Measurements from ENCODE around the gene LHX6.
A peak's percentile ranks its signal among the peaks of the same experiment; 100 is the strongest.

LHX6 gene

GRCh38 chr9:122220673-122221182 is 8.0 kb downstream of the LHX6 start:
- TF ChIP-seq CTCF (IDR thresholded peaks at IDR 0.05; ENCODE audit: control insufficient read depth, extremely low read depth, insufficient read depth): no peak
- no peak for DNase-seq (ENCODE audit: low read depth)
- no peak overlapping the region for H3K4me3 ChIP-seq (ENCODE audit: low read depth, low read length)

- no peak for TF ChIP-seq CTCF (IDR thresholded peaks at IDR 0.05; ENCODE audit: control insufficient read depth, extremely low read depth, insufficient read depth)
- no peak for DNase-seq (ENCODE audit: low read depth)
- H3K4me3 ChIP-seq (ENCODE audit: low read depth, low read length): no peak overlapping the region
Observed at GRCh38 chr9:122219856-122220672, 8.7 kb downstream of the LHX6 start.

- TF ChIP-seq CTCF (IDR thresholded peaks at IDR 0.05; ENCODE audit: control insufficient read depth, extremely low read depth, insufficient read depth): no peak
- H3K4me3 ChIP-seq (ENCODE audit: low read depth, low read length): no peak overlapping the region
- no peak for DNase-seq (ENCODE audit: low read depth)
Observed at GRCh38 chr9:122218935-122219855, 9.6 kb downstream of the LHX6 start.

GRCh38 chr9:122218071-122218934 is 10.5 kb downstream of the LHX6 start:
- H3K4me3 ChIP-seq (ENCODE audit: low read depth, low read length): no peak overlapping the region
- TF ChIP-seq CTCF (IDR thresholded peaks at IDR 0.05; ENCODE audit: control insufficient read depth, extremely low read depth, insufficient read depth): no peak
- no peak for DNase-seq (ENCODE audit: low read depth)

- peak; percentile 90 for DNase-seq (ENCODE audit: low read depth)
- TF ChIP-seq CTCF (IDR thresholded peaks at IDR 0.05; ENCODE audit: control insufficient read depth, extremely low read depth, insufficient read depth): no peak
- H3K4me3 ChIP-seq (ENCODE audit: low read depth, low read length): no peak overlapping the region
Observed at GRCh38 chr9:122217640-122218039, 11.1 kb downstream of the LHX6 start.

GRCh38 chr9:122216798-122217418 is 11.8 kb downstream of the LHX6 start:
- no peak overlapping the region for H3K4me3 ChIP-seq (ENCODE audit: low read depth, low read length)
- no peak for TF ChIP-seq CTCF (IDR thresholded peaks at IDR 0.05; ENCODE audit: control insufficient read depth, extremely low read depth, insufficient read depth)
- no peak for DNase-seq (ENCODE audit: low read depth)
